Stimulated activated CD8-positive, alpha-beta memory T cell treated with anti-CD3 and anti-CD28 coated beads, Interleukin-12 subunit alpha, Interleukin-12 subunit beta, amount 100 ng/mL, for 24 hours (primary cell): ENCODE data around the gene GPR157.
"Not testable (repeated sequence)": the region's sequence is repeated elsewhere in the genome, so short reads cannot be mapped to it uniquely, and the experiment has no call there.

Source experiments
- DNase-seq: peaks from one replicate; pipeline ENCODE4 v3.0.0-alpha.2; 2020; ENCODE audit errors: extremely low read depth

Gene GPR157

GRCh38 chr1:9128520-9129265 lies at the start of gene GPR157:
Gene GPR157, minus strand, starts transcription at chr1:9129102. Its CDS starts 75 bp downstream, at chr1:9129027.
- peak; percentile 61 for DNase-seq

GRCh38 chr1:9174762-9175161 lies 45.9 kb upstream of the GPR157 start:
- DNase-seq: no peak

GRCh38 chr1:9174243-9174642 lies 45.3 kb upstream of the GPR157 start:
- DNase-seq: no peak

- no peak for DNase-seq
These were observed 40.8 kb upstream of the GPR157 start for GRCh38 chr1:9169601-9170137.

- DNase-seq: no peak
These were observed 38.7 kb upstream of the GPR157 start for GRCh38 chr1:9167638-9168037.

- no peak for DNase-seq
These were observed 37.7 kb upstream of the GPR157 start for GRCh38 chr1:9166289-9167235.

GRCh38 chr1:9165396-9165795 lies 36.5 kb upstream of the GPR157 start:
- no peak for DNase-seq

GRCh38 chr1:9164919-9165318 lies 36.0 kb upstream of the GPR157 start:
- no peak for DNase-seq

GRCh38 chr1:9164532-9164900 lies 35.6 kb upstream of the GPR157 start:
- DNase-seq: no peak

- DNase-seq: no peak
These were observed 33.1 kb upstream of the GPR157 start for GRCh38 chr1:9161963-9162362.

- DNase-seq: no peak
These were observed 32.4 kb upstream of the GPR157 start for GRCh38 chr1:9161342-9161741.

GRCh38 chr1:9160079-9160717 lies 31.3 kb upstream of the GPR157 start:
- DNase-seq: no peak

GRCh38 chr1:9155879-9156278 lies 27.0 kb upstream of the GPR157 start:
- no peak for DNase-seq

GRCh38 chr1:9155405-9155804 lies 26.5 kb upstream of the GPR157 start:
- not testable (repeated sequence) for DNase-seq

- no peak for DNase-seq
These were observed 24.2 kb upstream of the GPR157 start for GRCh38 chr1:9153152-9153551.

- DNase-seq: no peak
These were observed 23.6 kb upstream of the GPR157 start for GRCh38 chr1:9152535-9152934.

- DNase-seq: no peak
These were observed 22.5 kb upstream of the GPR157 start for GRCh38 chr1:9151328-9151860.

- DNase-seq: no peak
These were observed 21.9 kb upstream of the GPR157 start for GRCh38 chr1:9150582-9151327.

- DNase-seq: no peak
These were observed 21.1 kb upstream of the GPR157 start for GRCh38 chr1:9149837-9150581.

GRCh38 chr1:9149151-9149550 lies 20.2 kb upstream of the GPR157 start:
- no peak for DNase-seq
